NT2/D1 (cell line): Measurements from ENCODE around the gene USP49.

ENCODE experiments used
- YY1 ChIP-seq: IDR thresholded peaks from 2 replicates; pipeline ENCODE4 v1.6.1; 2011; ENCODE audit not compliant: insufficient read length, insufficient read depth
- ZNF274 ChIP-seq: IDR thresholded peaks from 2 replicates; pipeline ENCODE4 v1.6.1; 2011; ENCODE audit warnings: mild to moderate bottlenecking, low read depth, low read length

- no peak for TF ChIP-seq YY1
- TF ChIP-seq ZNF274, result no peak
Observed at GRCh38 chr6:41874741-41875140, 20.4 kb downstream of the USP49 start.
